Stimulated activated memory B cell treated with anti-CD40 and anti-IgM and Interleukin-4, amounts not matched to agents 10 μg/mL and 1 μg/mL and 100 μg/mL, for 72 hours (primary cell): Measurements from ENCODE around the gene NPFFR1.

Experiments used
- ATAC-seq: fragments of 150-1000 bp; cut with Tn5 transposase; 2 replicates; pipeline ENCODE4 v1.10.0; 2021
- H3K27ac Mint-ChIP-seq: one replicate; pipeline ENCODE4 v1.8.0; 2022; ENCODE audit warnings: mild to moderate bottlenecking, mixed read lengths
- H3K27me3 Mint-ChIP-seq: one replicate; pipeline ENCODE4 v1.8.0; 2022; ENCODE audit warnings: mixed read lengths
- H3K36me3 Mint-ChIP-seq: one replicate; pipeline ENCODE4 v1.8.0; 2022; ENCODE audit warnings: mixed read lengths
- H3K4me1 Mint-ChIP-seq: one replicate; pipeline ENCODE4 v1.8.0; 2022; ENCODE audit warnings: mixed read lengths
- H3K4me3 Mint-ChIP-seq: one replicate; pipeline ENCODE4 v1.8.0; 2022; ENCODE audit warnings: mild to moderate bottlenecking, moderate library complexity, mixed read lengths
- H3K9me3 Mint-ChIP-seq: one replicate; pipeline ENCODE4 v1.8.0; 2022; ENCODE audit warnings: mixed read lengths

Gene NPFFR1

DNA sequence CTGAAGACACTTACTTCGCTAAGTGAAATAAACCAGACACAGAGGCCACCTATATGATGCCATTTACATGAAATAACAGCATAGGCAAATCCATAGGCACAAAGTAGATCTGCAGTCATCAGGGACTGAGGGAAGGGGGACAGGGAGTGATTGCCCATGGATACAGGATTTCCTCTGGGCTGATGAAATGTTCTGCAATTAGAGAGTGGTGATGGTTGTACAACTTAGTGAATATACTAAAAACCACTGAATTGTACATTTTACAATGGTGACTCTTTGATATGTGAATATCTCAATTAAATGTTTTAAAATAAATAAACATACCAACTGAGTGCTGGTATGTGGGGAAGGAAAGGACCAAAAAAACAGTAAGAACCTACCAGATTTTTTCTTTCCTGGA is 70.9 kb downstream of the NPFFR1 start:
- no peaks in the 10 kb centered on the region for H3K27me3 Mint-ChIP-seq
- H3K9me3 Mint-ChIP-seq = no peaks in the 10 kb centered on the region
- H3K4me1 Mint-ChIP-seq = no peaks in the 10 kb centered on the region
- H3K4me3 Mint-ChIP-seq = no peak overlapping the region
- no peak for ATAC-seq
- H3K27ac Mint-ChIP-seq = no peak overlapping the region
- peaks cover 42% of the 10 kb centered on the region for H3K36me3 Mint-ChIP-seq

GRCh38 chr10:70212277-70212676 is 71.5 kb downstream of the NPFFR1 start:
- no peak overlapping the region for H3K27ac Mint-ChIP-seq
- no peaks in the 10 kb centered on the region for H3K4me1 Mint-ChIP-seq
- H3K9me3 Mint-ChIP-seq = no peaks in the 10 kb centered on the region
- H3K4me3 Mint-ChIP-seq = no peak overlapping the region
- H3K27me3 Mint-ChIP-seq = no peaks in the 10 kb centered on the region
- H3K36me3 Mint-ChIP-seq = peaks cover 42% of the 10 kb centered on the region
- no peak for ATAC-seq

- Mint-ChIP-seq H3K27me3 (no peaks in the 10 kb centered on the region), H3K36me3 (peaks cover 45% of the 10 kb centered on the region), H3K27ac (no peak overlapping the region), H3K9me3 (no peaks in the 10 kb centered on the region), H3K4me1 (no peaks in the 10 kb centered on the region), H3K4me3 (no peak overlapping the region)
- ATAC-seq = no peak
Measured at GRCh38 chr10:70206762-70207161, 77.0 kb downstream of the NPFFR1 start.

- Mint-ChIP-seq H3K4me1 (no peaks in the 10 kb centered on the region), H3K27ac (no peak overlapping the region), H3K27me3 (no peaks in the 10 kb centered on the region), H3K36me3 (peaks cover 44% of the 10 kb centered on the region), H3K9me3 (no peaks in the 10 kb centered on the region), H3K4me3 (no peak overlapping the region)
- ATAC-seq = no peak
Measured at GRCh38 chr10:70201105-70201504, 82.7 kb downstream of the NPFFR1 start.

GRCh38 chr10:70198696-70199466 is 84.9 kb downstream of the NPFFR1 start:
- Mint-ChIP-seq H3K36me3 (peaks cover 33% of the 10 kb centered on the region), H3K27ac (no peak overlapping the region), H3K9me3 (no peaks in the 10 kb centered on the region), H3K27me3 (no peaks in the 10 kb centered on the region), H3K4me1 (no peaks in the 10 kb centered on the region), H3K4me3 (no peak overlapping the region)
- ATAC-seq = no peak
